Measurements from ENCODE around the gene DNAJB6. TPM values are rescaled to one million over a fixed set of nuclear protein-coding genes. Genes with fewer than 3 reads are reported as not detected.

Gene DNAJB6
- polyA plus RNA-seq, 1 donor, result 142 TPM

GRCh38 chr7:157410831-157411556 lies 74.2 kb downstream of the DNAJB6 start:
- no peak for DNase-seq

GRCh38 chr7:157411580-157411979 lies 74.8 kb downstream of the DNAJB6 start:
- DNase-seq, result no peak

GRCh38 chr7:157412021-157412443 lies 75.2 kb downstream of the DNAJB6 start:
- DNase-seq, result no peak

GRCh38 chr7:157412491-157413180 lies 75.8 kb downstream of the DNAJB6 start:
- no peak for DNase-seq

- no peak for DNase-seq
These were observed 77.3 kb downstream of the DNAJB6 start for GRCh38 chr7:157413881-157414701.

GRCh38 chr7:157414702-157415096 lies 77.9 kb downstream of the DNAJB6 start:
- no peak for DNase-seq

- no peak for DNase-seq
These were observed 78.7 kb downstream of the DNAJB6 start for GRCh38 chr7:157415486-157415885.

GRCh38 chr7:157416011-157416410 lies 79.2 kb downstream of the DNAJB6 start:
- no peak for DNase-seq

- no peak for DNase-seq
These were observed 81.6 kb downstream of the DNAJB6 start for GRCh38 chr7:157418204-157419034.

- DNase-seq, result no peak
These were observed 82.2 kb downstream of the DNAJB6 start for GRCh38 chr7:157419035-157419293.

- no peak for DNase-seq
These were observed 85.5 kb downstream of the DNAJB6 start for GRCh38 chr7:157422279-157422678.

- DNase-seq, result no peak
These were observed 86.5 kb downstream of the DNAJB6 start for GRCh38 chr7:157423348-157423747.

GRCh38 chr7:157423886-157424565 lies 87.2 kb downstream of the DNAJB6 start:
- DNase-seq, result no peak

- no peak for DNase-seq
These were observed 88.4 kb downstream of the DNAJB6 start for GRCh38 chr7:157425137-157425731.

- DNase-seq, result no peak
These were observed 89.0 kb downstream of the DNAJB6 start for GRCh38 chr7:157425761-157426160.

- no peak for DNase-seq
These were observed 89.9 kb downstream of the DNAJB6 start for GRCh38 chr7:157426463-157427301.

- DNase-seq, result no peak
These were observed 91.2 kb downstream of the DNAJB6 start for GRCh38 chr7:157427811-157428553.

- no peak for DNase-seq
These were observed 91.7 kb downstream of the DNAJB6 start for GRCh38 chr7:157428554-157428945.

GRCh38 chr7:157429001-157429679 lies 92.3 kb downstream of the DNAJB6 start:
- no peak for DNase-seq
